ENCODE results near the gene ZNF793. TPM values are rescaled to one million over a fixed set of nuclear protein-coding genes. Genes with fewer than 3 reads are reported as not detected.

Gene ZNF793
- 10.1 TPM for total RNA-seq (2021; ENCODE audit: unreplicated experiment)
- polyA plus RNA-seq (2012; ENCODE audit: insufficient read length): 6.0 TPM
- Bru-seq, nascent RNA: percentile 73 among the genes with signal in this experiment
- percentile 83 among the genes with signal in this experiment for BruChase-seq, experiment 1, labeled RNA remaining after a 2-hour chase
- BruChase-seq, experiment 2, labeled RNA remaining after a 6-hour chase: percentile 77 among the genes with signal in this experiment
- long read RNA-seq, partial matches to known transcripts: 1 of 10 reads
- long read RNA-seq, other reads (novel, unspliced or antisense): 9 of 10 reads

DNA sequence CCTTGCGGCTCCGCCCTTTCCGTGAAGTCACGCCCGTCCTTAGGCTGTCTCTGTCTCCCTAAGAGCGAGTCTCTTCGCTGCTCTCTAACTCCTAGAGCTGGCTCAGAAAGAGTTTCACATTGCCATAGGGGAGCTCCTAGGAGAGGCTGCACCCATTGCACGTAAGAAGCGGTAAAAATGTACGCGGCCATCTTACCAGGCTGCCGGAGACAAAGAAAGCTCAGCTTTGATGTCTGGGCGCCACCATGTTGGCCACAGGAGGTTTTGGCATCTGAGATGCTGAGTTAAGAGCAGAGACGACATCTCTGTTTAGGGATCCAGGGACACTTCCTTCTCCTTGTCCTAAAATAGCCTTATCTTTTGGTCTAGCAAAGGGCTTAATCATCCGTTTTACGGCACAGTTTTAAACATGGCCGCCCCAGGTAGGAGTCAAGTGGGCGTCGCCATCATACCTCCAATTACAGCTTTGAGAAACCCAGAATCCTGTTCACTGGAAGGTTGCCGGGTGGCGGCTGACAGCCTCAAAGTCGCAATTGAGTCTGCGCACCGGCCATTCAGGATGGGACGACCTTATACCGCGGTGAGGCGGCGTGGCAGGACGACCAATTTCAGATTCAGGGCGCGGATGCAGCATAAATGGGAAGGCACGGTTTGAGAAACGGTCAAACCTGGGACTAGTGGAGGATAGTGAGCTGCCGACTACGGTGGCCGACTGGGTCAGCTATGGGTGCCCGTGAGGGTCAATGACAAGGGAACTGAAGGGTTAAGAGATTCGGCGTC lies at the start of gene ZNF793:
Gene ZNF793 (plus strand): TSS at position 553 of the 780 bp plus-strand sequence. CDS start 16,501 bp downstream, outside the sequence.
- no peaks in the 10 kb centered on the region; the same call in 1 of the 2 replicates for H3K9me3 ChIP-seq (ENCODE audit: control insufficient read depth, insufficient read depth, low read depth, low read length)
- DNase-seq (ENCODE audit: low read depth, low spot score) (peak; percentile 82), ATAC-seq (peak; percentile 95)
- H3K36me3 ChIP-seq (ENCODE audit: control insufficient read depth, insufficient read depth, low read length): no peaks in the 10 kb centered on the region
- peak within 1 kb of the TSS; percentile 88 to 95 for H3K4me3 ChIP-seq (ENCODE audit: low read depth in 2 of 2, low read length in 2 of 2)
- in situ Hi-C loops (cut with HindIII; ENCODE audit: low pct_unique_long_range_greater_than_20kb, low sequenced_read_pairs): no loop called here
- TSS peak; percentile 92 for BruUV-seq (replicated peaks)
- TF ChIP-seq TCF7L2 (IDR thresholded peaks at IDR 0.05; ENCODE audit: low read depth, low read length) (peak; percentile 98), CTCF (IDR thresholded peaks at IDR 0.05) (no peak), POLR2AphosphoS5 (IDR thresholded peaks at IDR 0.05; ENCODE audit: low read depth, low read length) (peak; percentile 80), SIN3A (IDR thresholded peaks at IDR 0.05; ENCODE audit: borderline replicate concordance, insufficient read depth, low read depth, low read length) (peak; percentile 80; the same call in 1 of the 2 replicates)
- TF ChIP-seq, protein P1, sequence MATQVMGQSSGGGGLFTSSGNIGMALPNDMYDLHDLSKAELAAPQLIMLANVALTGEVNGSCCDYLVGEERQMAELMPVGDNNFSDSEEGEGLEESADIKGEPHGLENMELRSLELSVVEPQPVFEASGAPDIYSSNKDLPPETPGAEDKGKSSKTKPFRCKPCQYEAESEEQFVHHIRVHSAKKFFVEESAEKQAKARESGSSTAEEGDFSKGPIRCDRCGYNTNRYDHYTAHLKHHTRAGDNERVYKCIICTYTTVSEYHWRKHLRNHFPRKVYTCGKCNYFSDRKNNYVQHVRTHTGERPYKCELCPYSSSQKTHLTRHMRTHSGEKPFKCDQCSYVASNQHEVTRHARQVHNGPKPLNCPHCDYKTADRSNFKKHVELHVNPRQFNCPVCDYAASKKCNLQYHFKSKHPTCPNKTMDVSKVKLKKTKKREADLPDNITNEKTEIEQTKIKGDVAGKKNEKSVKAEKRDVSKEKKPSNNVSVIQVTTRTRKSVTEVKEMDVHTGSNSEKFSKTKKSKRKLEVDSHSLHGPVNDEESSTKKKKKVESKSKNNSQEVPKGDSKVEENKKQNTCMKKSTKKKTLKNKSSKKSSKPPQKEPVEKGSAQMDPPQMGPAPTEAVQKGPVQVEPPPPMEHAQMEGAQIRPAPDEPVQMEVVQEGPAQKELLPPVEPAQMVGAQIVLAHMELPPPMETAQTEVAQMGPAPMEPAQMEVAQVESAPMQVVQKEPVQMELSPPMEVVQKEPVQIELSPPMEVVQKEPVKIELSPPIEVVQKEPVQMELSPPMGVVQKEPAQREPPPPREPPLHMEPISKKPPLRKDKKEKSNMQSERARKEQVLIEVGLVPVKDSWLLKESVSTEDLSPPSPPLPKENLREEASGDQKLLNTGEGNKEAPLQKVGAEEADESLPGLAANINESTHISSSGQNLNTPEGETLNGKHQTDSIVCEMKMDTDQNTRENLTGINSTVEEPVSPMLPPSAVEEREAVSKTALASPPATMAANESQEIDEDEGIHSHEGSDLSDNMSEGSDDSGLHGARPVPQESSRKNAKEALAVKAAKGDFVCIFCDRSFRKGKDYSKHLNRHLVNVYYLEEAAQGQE (IDR thresholded peaks at IDR 0.05; ENCODE audit: insufficient read depth in 1 of 2, low read depth in 2 of 2, low read length in 1 of 2): peak in 1 of 2 experiments; percentile 74; a peak in 2 of 4 replicates
- peaks cover 13% of the 10 kb centered on the region for H3K4me1 ChIP-seq (ENCODE audit: control insufficient read depth, insufficient read depth, low read length)
- intact Hi-C loops (cut with micrococcal nuclease; ENCODE audit: unreplicated experiment): no loop called here
- no peaks in the 10 kb centered on the region for H3K27me3 ChIP-seq (ENCODE audit: control insufficient read depth, insufficient read depth, low read length)
- CTCF ChIA-PET: no interaction called here
- H3K27ac ChIP-seq (ENCODE audit: low read length): peak within 1 kb of the TSS; percentile 100
- POLR2A ChIA-PET: interaction anchor here (0.9 kb wide), 1 partner anchor 32 kb away, joined by 3 read pairs; no protein-coding TSS in a partner anchor

- in situ Hi-C loops (cut with HindIII; ENCODE audit: low pct_unique_long_range_greater_than_20kb, low sequenced_read_pairs) (no loop called here), intact Hi-C loops (cut with micrococcal nuclease; ENCODE audit: unreplicated experiment) (loop anchor here (5.0 kb wide), 1 partner anchor 186 kb away; no protein-coding TSS in a partner anchor)
- ChIA-PET POLR2A (interaction anchor here (0.5 to 0.6 kb wide), 2 partner anchors 10 to 686 kb away, joined by 3 to 5 read pairs; no protein-coding TSS in a partner anchor), CTCF (no interaction called here)
- peaks cover 7% of the 10 kb centered on the region; the same call in 1 of the 2 replicates for H3K4me1 ChIP-seq (ENCODE audit: control insufficient read depth, insufficient read depth, low read length)
- peak overlapping the region; percentile 85 to 93 for H3K4me3 ChIP-seq (ENCODE audit: low read depth in 2 of 2, low read length in 2 of 2)
- no peaks in the 10 kb centered on the region for H3K27me3 ChIP-seq (ENCODE audit: control insufficient read depth, insufficient read depth, low read length)
- TF ChIP-seq CTCF (IDR thresholded peaks at IDR 0.05) (no peak), SIN3A (IDR thresholded peaks at IDR 0.05; ENCODE audit: borderline replicate concordance, insufficient read depth, low read depth, low read length) (no peak), TCF7L2 (IDR thresholded peaks at IDR 0.05; ENCODE audit: low read depth, low read length) (no peak), POLR2AphosphoS5 (IDR thresholded peaks at IDR 0.05; ENCODE audit: low read depth, low read length) (no peak)
- TF ChIP-seq, protein P1 (IDR thresholded peaks at IDR 0.05; ENCODE audit: insufficient read depth in 1 of 2, low read depth in 2 of 2, low read length in 1 of 2): no peak
- peaks cover 11% of the 10 kb centered on the region for H3K36me3 ChIP-seq (ENCODE audit: control insufficient read depth, insufficient read depth, low read length)
- H3K27ac ChIP-seq (ENCODE audit: low read length): peak overlapping the region; percentile 94
- no peak for DNase-seq (ENCODE audit: low read depth, low spot score)
- BruUV-seq (replicated peaks): no TSS peak
- H3K9me3 ChIP-seq (ENCODE audit: control insufficient read depth, insufficient read depth, low read depth, low read length): peaks cover 45% of the 10 kb centered on the region; the same call in 1 of the 2 replicates
- no peak for ATAC-seq
These were observed 40.4 kb upstream of the ZNF793 start for GRCh38 chr19:37466277-37466797.

Measured in Panc1 (cell line).